ENCODE measurements around the gene ZFAND6.

The ZFAND6 gene

DNA sequence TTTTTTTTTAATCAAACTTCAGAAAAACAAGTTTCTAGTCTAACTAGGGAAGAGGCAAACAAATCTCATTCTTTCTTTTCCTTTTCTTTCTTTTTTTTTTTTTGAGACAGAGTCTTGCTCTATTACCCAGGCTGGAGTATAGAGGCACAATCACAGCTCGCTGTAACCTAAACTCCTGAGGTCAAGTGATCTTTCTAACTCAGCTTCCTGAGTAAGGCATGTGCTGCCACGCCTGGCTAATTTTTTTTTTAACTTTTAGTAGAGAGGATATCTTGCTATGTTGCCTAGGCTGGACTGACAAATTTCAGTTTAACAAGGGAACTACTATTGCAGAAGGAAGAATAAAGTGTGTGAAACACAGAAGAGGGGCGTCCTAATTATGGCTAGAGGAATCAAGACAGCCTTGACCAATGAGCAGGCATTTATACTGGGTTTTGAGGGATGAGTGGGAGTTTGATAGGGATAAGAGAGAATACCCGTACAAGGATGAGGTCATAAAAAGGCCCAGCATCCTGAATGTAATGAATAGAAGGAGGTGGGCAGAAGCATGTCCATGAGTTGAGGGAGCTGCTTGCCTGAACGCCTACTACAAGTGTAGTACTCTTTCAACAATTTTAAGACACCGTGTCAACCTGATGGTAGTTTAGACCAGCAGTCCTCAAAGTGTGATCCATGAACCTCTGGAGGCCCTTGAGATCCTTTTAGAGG lies 6.7 kb upstream of the ZFAND6 start:
- DNase-seq, result no peak

DNA sequence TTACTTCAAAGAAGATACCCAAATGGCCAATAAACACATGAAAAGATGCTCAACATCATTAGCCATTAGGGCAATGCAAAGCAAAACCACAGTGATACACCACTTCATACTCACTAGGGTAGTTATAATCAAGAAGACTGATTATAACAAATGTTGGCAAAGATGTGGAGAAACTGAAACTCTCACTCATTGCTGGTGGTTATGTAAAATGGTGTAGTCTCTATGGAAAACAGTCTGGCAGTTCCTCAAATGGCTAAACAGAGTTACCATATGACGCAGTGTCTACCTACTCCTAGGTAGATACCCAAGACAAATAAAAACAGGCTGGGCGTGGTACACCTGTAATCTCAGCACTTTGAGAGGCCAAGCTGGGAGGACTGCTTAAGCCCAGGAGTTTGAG lies 3.5 kb upstream of the ZFAND6 start:
- DNase-seq, result no peak

DNA sequence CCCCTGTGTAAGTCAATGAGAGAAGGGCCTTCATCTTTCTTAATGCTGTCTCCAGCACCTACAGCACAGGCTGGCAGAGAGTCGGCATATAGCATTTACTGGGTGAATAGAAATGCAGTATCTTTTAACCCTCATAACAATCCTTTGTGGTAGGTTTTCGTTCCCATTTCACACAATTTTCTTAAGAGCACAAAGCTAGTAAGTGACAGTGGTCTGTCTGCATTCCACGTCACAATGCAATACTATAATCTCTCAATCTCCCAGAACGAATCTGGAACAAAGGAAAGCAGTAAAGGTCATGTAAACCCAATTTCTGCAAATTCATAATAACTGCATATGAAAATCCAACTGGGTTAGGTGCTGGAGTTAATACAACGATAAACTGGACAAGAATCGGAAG lies 1.4 kb upstream of the ZFAND6 start:
- no peak for DNase-seq

DNA sequence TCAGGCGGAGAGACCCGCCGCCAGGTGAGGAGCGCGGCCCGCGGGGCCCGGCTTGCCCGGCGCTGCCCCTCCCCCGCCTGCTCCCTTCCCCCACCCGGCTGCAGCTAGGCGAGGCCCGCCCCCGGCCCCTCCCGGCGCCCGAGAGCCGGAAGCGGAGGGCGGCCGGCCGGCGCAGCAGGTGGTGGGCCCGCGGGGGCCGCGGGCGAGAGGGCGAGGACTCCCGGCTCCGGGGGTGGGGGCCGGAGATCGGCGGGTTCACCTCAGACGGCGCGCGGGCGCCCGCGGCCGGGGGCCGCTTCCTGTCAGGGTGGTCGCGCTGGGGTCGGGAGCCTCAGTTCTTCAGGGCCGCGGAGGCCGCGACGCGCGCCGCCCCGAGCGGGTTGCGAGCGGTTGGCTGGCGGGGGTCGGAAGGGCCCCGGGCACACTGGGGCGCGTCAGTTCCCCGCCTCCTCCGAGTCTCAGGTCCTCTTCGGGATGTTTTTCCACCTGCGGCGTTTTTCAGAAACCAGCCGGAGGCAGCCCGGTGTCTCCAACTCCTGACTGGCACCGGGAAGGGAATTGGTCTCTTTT lies 395 bp downstream of the ZFAND6 start:
- no peak for DNase-seq

DNA sequence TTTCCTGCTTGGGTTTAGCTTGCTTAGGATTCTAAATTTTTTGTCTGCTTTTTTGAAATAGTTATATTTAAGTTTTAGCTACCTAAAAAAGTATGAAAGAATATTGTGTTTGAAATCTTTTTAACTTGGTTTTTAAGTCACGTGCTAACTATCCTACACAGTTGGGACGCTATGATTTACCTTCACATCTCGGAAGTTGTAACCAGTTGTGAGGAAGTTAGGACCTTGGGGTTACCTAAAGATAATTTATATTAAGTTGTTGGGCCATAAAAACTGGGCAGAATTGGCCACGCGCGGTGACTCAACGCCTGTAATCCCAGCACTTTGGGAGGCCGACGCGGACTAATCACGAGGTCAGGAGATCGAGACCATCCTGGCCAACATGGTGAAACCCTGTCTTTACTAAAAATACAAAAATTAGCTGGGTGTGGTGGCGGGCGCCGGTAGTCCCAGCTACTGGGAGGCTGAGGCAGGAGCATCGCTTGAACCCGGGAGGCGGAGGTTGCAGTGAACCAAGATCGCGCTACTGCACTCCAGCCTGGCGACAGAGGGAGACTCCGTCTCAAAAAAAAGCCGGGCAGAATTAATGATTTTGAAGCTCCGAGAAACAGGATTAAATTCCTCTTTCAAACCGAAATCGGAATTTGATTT lies 1.0 kb downstream of the ZFAND6 start:
- DNase-seq, result no peak

DNA sequence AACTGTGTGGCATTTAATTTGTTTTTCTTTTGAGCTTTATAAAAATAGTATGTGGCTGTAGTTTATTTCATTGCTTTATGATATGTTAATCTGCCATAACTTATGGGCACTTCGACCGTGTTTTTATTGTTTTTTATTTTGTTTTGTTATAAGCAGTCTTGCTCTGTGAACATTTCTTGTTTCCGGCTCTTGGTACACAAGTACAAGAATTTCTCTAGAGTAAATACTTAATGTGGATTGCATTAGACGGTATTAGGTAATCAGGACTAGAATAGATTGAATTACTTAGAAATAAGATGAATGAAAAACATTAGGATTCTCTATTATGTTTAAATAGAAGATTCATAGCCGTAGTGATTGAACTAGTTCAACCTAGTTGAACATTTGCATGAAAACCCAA lies 2.1 kb downstream of the ZFAND6 start:
- DNase-seq, result no peak

DNA sequence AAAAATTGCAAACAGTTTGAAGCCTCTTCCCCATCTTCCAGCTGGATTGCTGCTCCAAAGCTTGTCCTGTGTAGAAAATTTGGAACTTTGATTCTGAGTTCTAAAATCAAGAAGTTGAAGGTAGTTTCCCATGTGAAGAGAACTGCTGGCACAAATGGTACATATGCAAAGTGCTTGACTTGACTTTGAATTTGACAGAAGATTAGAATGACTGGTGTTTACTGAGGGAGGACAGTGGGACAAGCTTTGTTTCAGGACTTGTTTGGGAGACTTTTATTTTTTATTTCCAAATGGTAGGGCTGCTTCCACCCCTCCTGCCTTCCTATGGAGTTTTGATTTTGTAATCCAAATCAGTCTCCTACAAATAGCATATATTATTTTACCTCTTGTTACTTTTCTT lies 7.4 kb downstream of the ZFAND6 start:
- DNase-seq, result no peak

DNA sequence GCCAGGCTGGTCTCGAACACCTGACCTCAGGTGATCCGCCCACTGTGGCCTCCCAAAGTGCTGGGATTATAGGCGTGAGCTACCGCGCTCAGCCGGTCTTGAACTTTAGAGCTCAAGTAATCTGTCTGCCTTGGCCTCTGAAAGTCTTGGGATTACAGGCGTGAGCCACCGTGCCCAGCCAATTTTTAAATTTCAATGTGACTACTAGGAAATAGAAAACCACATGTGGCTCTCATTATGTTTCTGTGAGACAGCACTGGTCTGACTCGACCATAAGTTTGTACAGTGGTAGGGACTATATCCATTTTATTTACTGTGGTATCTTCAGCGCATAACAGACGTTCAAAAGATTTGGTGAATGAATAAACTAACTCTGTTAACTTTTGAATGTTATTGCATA lies 9.1 kb downstream of the ZFAND6 start:
- no peak for DNase-seq

DNA sequence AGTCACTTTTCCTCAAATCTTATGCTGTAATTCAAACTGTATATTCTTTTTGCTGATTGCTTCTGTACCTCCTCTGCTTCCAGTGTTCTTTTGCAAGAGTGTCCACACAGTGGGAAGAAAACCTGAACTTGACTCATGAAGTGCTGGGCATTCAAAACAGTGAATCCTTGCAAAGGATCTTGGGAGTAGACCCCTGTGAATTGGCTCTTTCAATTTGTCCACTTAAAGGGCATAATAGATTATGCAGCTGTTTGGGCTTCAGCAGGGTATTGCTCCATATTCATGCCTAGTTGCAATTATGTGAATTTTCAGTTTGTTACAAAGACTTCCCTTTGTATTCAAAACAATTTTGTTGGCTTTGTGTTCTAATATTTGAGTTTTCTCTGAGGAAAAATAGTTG lies 11.4 kb downstream of the ZFAND6 start:
- DNase-seq, result no peak

DNA sequence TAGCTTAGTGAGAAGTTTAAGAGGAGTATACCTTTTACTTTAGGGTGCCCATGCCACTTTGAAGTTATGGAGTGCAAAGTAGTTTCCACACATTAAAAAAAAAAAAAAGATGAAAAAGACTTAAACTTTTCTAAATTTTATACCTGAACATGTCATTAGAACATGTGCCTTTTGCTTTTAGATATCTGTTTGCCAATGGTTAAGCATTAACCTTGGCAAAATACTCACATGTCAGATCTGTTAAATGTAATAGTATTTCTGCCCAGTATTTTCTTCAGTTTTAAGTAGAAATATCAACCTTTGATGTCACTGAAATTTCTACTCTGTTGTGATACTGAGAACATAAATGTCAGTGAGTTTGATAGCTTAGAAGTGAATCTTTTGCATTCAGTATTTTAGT lies 12.2 kb downstream of the ZFAND6 start:
- no peak for DNase-seq

DNA sequence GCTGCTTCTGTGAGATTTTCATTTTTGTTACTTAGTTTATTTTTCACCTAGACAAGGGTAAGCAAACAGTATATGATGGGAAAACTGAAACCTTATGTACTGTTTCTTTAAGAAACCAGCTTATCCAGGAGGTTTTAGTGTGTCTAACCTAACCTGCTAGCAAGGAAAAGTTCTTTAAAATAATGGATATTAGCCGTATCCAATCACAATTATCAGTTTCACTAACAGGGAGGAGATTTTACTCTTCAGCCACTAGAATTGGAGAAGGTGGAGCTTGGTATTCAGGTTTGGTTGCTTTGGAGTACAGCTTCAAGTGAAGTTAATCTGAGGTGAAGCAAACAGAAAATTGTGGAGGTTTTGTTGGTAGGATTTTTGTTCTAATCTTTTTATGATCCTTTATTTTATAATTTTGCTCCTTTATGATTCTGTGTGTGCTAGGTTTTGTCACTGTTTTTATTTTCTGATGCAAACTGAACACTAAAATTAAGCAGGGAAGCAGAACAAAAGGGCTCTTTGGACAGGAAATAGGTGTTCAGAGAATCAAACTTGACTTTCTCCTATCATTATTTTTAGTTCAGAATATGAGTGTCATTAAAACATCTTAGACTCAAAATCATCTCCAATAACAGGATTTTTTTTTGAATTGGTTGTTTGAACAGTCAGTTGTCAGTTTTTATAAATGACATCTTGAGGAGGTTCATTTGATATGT lies 13.0 kb downstream of the ZFAND6 start:
- peak; percentile 81 for DNase-seq

DNA sequence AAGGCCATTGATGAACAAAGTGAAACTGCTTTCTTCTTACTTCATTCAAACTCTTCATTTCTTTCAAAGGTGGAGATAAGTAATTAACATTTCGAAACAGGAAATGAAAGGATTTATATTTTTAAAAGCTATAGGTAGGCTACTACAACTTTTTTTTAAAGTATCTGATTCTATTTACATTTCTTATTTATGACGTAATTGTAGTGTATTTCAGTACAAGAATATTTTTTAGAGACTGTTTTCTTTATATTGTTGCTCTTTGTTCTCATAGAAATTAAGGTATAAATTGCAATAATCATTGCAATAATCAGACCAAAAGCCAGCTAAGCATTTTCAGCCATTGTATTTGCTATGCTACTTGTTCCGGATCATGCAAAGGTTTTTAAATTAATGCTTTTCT lies 13.7 kb downstream of the ZFAND6 start:
- no peak for DNase-seq

DNA sequence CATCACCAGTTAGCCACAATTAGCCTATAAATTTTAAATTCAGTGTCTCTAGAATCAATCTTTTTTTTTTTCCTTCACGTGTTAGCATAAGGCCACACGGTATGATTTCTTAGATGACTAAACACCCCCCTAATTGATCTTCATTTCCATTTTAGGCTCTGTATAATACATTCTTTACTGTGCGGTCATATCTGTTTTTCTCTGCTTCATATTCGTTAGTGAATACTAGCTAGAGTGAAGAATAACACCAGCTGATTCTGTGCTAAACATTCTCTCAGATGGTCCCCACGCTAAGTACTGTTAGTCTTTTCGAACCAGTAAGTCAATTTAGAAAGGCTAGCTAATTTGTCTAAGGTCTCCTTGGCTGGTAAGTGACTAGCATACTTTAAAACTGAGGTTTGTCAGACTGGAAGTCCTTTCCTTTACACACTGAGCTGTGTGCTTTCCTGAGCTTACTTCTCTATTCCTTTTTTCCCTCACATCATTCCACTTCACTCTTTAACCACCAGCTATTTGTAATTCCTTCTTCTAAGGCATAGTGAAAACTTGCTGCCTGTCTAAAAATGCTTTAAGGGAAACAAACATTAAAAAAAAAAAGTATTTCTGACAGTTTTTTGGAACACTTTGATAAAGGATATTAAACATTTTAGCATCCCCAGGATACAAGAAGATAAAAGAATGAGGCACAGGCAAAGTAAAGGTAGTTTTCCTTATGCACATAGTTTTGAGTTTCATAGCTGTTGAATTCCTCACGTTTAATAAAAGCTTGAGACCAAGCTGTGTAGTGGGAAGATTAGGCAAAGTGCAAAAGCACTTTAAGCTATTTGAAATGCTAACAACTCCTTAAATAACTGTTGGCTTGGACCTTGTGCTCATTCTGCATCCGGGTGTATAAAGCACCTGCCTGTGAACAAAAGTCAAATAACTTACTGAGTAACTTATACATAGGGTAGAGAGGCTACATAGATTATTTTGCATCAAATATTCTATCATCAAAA lies 17.1 kb downstream of the ZFAND6 start:
- DNase-seq, result no peak

DNA sequence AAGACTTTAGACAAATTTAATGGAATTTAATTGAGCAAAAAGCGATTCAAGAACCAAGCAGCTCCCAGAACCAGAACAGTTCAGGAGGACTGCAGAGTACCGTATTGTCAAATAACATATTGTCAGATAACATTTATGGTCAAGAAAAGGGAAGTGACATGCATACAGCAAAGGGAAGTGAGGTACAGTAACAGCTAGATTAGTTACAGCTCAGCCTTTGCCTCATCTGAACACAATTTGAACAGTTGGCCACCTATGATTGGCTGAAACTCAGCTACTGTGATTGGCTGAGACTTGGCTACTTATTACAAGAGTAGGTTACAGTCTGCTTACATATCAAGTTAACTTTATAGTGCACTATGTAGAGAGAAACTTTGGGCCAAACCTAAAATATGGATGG lies 21.9 kb downstream of the ZFAND6 start:
- DNase-seq, result no peak

DNA sequence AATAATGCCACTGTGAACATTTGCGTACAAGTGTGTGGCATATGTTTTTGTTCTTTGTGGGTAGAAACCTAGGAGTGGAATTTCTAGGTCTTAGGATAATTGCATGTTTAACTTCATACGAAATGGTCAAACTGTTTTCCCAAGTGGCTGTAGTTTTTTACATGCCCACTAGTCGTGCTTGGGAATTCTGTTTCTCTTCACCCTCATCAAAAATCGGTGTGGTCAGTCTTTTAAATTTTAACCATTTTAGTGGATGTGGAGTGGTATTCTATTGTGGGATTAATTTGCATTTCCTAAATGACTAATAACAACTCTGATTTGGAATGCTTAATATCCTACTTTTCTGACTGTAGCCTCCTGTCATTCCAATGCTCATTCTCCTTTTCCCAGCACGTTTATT lies 27.6 kb downstream of the ZFAND6 start:
- DNase-seq, result no peak

DNA sequence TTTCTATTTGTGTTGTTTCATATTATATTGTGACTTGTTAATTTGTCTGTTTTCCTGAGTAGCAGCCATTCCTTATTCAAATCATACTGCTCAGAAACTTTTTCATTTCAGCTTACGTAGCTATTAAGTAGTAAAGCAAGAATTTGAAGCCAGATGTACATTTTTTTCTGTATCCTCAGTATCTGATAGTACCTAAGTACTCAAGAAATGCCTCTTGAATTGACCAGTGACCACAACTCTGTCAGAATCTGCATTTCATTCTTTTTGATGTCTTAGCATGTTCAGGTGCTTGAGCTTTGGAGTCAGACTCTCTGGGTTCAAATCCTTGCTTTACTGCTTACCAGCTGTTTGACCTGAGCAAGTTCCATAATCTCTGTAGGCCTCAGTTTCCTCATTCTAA lies 30.6 kb downstream of the ZFAND6 start:
- DNase-seq, result no peak

DNA sequence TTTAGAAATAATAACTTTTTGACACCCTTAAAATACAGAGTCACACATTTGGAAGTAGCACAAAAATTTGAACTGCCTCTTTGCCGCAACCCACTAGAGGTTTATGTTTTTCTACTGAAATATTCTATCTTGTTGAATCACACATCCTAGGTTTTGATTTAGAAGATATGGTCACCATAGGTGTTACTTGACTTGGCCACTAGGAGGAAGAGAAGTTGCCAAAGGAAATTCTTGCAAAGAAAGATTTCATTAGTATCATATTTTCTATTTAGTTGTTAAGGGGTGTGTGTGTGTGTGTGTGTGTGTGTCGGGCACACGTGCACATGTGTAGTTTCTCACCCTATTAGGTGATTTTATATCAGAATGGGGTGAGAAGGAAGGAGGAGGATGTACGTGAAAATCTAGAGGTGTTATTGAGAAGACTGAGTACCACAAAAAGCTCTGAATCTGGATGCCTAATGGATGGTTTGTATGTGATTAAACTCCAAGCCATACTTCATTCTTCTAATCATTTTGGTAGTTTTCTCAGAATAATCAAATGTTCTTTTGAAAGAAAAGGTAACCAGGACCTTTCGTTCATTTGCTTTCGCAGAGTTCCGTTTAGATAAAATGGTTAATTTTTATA lies 31.5 kb downstream of the ZFAND6 start:
- DNase-seq, result no peak

DNA sequence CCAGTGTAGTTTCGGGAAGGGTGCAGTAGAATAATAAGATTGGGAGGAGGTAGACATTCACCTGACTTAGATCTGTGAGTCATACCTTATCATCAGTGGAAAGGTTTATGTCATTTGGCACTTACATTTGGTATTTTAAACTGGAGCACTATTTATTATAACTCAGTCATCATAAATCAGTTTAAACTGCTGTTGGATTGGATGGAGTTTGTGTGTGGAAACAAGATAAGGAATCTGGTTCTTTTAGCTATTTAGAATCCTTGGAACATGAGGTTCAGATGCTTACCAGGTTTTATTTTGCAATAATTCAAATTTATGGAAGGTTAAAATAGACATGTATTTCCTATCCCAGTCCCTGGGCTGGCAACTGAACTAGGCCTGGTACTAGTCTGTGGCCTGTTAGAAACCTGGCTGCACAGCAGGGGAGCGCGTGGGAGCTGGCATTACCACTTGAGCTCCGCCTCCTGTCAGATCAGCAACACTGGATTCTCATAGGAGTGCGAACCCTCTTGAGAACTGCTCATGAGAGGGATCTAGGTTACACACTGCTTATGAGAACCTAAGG lies 34.5 kb downstream of the ZFAND6 start:
- no peak for DNase-seq

DNA sequence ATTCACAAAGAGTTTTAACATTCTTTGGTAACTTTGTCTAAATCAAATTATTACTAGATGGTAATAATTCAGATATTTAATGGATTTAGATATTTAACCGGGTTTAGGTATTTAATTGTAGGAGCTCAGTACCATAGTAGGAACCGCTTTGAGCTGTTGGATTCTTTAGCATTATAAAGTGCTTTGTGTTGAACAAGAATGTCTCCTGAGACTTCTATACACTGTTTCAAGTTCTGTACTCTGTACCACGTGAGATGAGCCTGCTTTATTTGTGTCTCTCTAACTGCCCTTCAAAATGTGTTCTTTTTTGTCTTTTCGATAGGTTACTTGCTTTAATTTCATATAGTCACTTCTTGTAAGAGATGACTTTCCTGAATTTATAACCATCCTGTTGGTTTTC lies 36.0 kb downstream of the ZFAND6 start:
- no peak for DNase-seq

DNA sequence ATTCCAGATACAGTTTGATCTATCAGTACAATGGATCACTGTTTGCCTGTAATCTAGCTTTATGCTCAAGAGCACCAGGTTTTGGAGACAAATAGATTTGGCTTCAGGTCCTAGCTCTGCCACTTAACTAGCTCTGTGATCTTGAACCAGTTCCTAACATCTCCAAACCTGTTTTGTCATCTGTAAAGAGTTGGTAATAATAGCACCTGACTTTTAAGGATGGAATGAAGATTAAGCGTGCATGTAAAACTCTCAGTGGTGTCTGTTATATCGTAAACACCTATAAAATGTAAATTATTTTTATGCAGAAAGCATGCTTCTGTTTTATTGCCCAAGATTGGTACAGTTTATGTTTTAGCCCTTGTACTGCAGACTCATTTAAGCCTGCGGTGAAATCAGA lies 36.5 kb downstream of the ZFAND6 start:
- no peak for DNase-seq

DNA sequence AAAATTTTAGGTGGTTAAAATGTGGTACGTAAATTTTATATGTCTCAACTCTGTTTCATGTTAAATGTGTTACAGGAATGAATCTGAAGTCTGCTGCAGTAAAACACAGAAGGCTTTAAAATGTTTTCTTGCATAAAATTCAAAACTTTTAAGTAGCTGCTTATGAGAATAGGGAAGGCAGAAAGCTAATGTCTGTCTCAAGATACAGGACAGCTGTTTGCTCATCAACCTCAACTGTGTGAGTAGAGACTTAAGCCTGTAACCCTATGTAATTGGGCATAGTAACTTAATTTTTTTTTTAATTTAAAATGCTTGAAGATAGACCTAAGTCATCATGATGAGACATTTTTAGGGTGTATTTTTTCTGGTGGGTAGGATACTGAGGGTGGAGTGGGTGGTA lies 38.9 kb downstream of the ZFAND6 start:
- no peak for DNase-seq

DNA sequence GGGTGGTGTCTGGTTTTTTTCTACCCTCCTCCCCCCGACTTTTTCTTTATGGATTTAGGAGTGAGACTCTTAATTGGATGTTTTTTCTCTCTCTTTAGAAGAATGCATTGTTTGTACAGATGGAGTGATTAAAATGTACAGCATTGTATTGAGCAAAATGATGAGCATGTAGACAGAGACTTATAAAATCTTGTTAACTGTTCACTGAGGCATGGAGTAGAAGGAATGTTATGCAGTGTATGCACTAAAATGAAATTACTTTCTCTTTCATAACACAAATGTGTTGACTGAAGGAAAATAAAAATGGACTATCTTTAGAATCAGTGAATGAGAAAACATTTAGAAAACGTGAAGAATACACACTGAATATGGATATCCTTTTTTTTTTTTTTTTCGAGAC lies 39.8 kb downstream of the ZFAND6 start:
- no peak for DNase-seq
